Thyroid gland (tissue), 4 donors: ENCODE measurements around the gene LRCOL1.

Experiments used
- POLR2A ChIP-seq, 2 donors: fragments of 450-650 bp; IDR thresholded peaks; one replicate each; pipeline ENCODE4 v1.6.1; 2017; ENCODE audit warnings: antibody characterized with exemption in 2 of 2, mild to moderate bottlenecking in 2 of 2, moderate library complexity in 1 of 2
- TF ChIP-seq, protein P1 (sequence below), 6 experiments: fragments of 200-600 bp in 3 of 6; fragments of 450-650 bp in 3 of 6; sonication (generic) in 3 of 6; IDR thresholded peaks; one replicate each; pipeline ENCODE4 v1.5.1; 2016 to 2019; ENCODE audit warnings: antibody characterized with exemption in 6 of 6, mild to moderate bottlenecking in 2 of 6, inconsistent platforms in 1 of 6, moderate library complexity in 1 of 6

DNA sequence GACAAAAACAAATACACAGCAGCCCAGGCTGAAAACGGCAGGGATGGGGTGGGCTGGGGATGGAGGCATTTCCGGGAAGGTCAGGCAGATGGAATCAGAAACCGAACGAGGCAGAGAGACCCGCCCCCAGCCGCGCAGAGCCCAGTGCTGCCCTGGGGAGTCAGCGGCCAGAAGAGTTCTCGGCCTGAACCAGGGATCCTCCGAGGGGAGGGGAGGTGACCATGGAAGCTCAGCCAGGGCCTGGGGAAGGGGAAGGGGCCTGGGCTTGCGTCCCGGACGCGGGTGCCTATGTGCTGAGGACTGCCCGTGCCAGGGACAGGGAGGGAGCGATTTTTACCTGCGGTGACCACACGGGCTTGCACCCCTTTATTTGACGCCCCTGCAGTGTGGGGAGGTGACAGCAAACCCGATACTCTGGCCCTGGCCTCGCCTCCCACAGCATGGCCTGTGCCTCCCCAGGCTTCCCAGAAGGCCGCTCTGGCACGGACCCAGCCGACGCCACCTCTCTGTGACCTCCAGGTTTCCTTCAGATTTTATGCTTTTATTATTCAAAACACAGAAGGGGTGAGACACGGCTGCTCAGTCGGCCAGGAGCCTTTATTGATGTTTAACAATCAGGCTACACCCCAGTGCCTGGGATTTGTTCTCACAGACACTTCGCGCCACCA lies 7.7 kb downstream of the LRCOL1 start:
- TF ChIP-seq, protein P1, sequence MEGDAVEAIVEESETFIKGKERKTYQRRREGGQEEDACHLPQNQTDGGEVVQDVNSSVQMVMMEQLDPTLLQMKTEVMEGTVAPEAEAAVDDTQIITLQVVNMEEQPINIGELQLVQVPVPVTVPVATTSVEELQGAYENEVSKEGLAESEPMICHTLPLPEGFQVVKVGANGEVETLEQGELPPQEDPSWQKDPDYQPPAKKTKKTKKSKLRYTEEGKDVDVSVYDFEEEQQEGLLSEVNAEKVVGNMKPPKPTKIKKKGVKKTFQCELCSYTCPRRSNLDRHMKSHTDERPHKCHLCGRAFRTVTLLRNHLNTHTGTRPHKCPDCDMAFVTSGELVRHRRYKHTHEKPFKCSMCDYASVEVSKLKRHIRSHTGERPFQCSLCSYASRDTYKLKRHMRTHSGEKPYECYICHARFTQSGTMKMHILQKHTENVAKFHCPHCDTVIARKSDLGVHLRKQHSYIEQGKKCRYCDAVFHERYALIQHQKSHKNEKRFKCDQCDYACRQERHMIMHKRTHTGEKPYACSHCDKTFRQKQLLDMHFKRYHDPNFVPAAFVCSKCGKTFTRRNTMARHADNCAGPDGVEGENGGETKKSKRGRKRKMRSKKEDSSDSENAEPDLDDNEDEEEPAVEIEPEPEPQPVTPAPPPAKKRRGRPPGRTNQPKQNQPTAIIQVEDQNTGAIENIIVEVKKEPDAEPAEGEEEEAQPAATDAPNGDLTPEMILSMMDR (IDR thresholded peaks at IDR 0.05): no peak
- TF ChIP-seq POLR2A (IDR thresholded peaks at IDR 0.05): peak in 1 of 2 donors; percentile 20
